Heart right ventricle (tissue), 16 donors: ENCODE measurements around the gene ATP6V0B. TPM values are rescaled to one million over a fixed set of nuclear protein-coding genes. Genes with fewer than 3 reads are reported as not detected.

Experiments used
- ATAC-seq, 8 donors: fragments of 200-7000 bp; cut with Tn5 transposase; one replicate each; pipeline ENCODE4 v1.9.1; 2020; ENCODE audit warnings: mild to moderate bottlenecking in 8 of 8, moderate library complexity in 8 of 8, moderate number of reproducible peaks in 1 of 8
- DNase-seq, 2 donors: peaks; one replicate each; pipeline ENCODE4 v3.0.0-alpha.2; 2020
- H3K27ac ChIP-seq, 10 donors: fragments of 200-600 bp; sonication (generic) in 2 of 10; one replicate each; pipeline versions ENCODE4 v1.5.0 to v1.8.0; 2020 to 2022; ENCODE audit warnings: mild to moderate bottlenecking in 3 of 10
- H3K27me3 ChIP-seq, 7 donors: fragments of 200-600 bp; one replicate each; pipeline ENCODE4 v1.8.0; 2021 to 2022; ENCODE audit warnings: mild to moderate bottlenecking in 2 of 7
- H3K36me3 ChIP-seq, 9 donors: fragments of 200-600 bp; sonication (generic) in 1 of 9; one replicate each; pipeline versions ENCODE4 v1.5.0 to v1.8.0; 2020 to 2022; ENCODE audit warnings: mild to moderate bottlenecking in 2 of 9
- H3K4me1 ChIP-seq, 9 donors: fragments of 200-600 bp; sonication (generic) in 1 of 9; one replicate each; pipeline versions ENCODE4 v1.5.0 to v1.8.0; 2020 to 2022; ENCODE audit warnings: mild to moderate bottlenecking in 4 of 9
- H3K4me3 ChIP-seq, 10 donors: fragments of 200-600 bp; sonication (generic) in 2 of 10; one replicate each; pipeline versions ENCODE4 v1.5.0 to v1.8.0; 2020 to 2022; ENCODE audit warnings: mild to moderate bottlenecking in 7 of 10, moderate library complexity in 2 of 10
- H3K9me3 ChIP-seq, 11 donors: fragments of 200-600 bp in 10 of 11; sonication (generic) in 2 of 11; one replicate each; pipeline versions ENCODE4 v1.5.0 to v1.8.0; 2013 to 2022; ENCODE audit warnings: mild to moderate bottlenecking in 2 of 11, control low read depth in 1 of 11, moderate library complexity in 1 of 11
- WGBS, 2 donors: extraction: QIAGEN DNeasy Blood & Tissue Kit; methylation state at CpG; one replicate each; pipeline ENCODE4 v1.1.7; 2013; ENCODE audit warnings: inconsistent platforms in 1 of 2; 5-methylcytosine and 5-hydroxymethylcytosine counted together
- intact Hi-C, 10 donors: fragments of 100-400 bp; cut with DNase I; formaldehyde crosslinking; loops; one replicate each; pipeline versions ENCODE4 v1.11.1 to v1.14.2; 2022
- polyA plus RNA-seq, 2 donors: library from polyadenylated mRNA; stranded (reverse); fragments of 200-250 nt; gene quantifications; one replicate each; pipeline ENCODE4 v1.2.3, GENCODE V29; 2013
- total RNA-seq, 10 donors: library from RNA; stranded (reverse); fragmentation: NEBNext Ultra II Directional in 3 of 10; extraction: Animal tissue kit (Norgen Biotek cat#: 25700) in 3 of 10; gene quantifications; one replicate each; pipeline versions ENCODE4 v1.2.1 to v1.2.4, GENCODE V29; 2021 to 2023
- TF ChIP-seq, protein P1 (sequence below), 9 donors: fragments of 200-600 bp; sonication (generic) in 2 of 9; IDR thresholded peaks; one replicate each; pipeline versions ENCODE4 v1.5.0 to v1.8.0; 2021 to 2022; ENCODE audit warnings: antibody characterized with exemption in 9 of 9, mild to moderate bottlenecking in 5 of 9, moderate library complexity in 1 of 9
- donor health status: Arrhythmogenic right ventricular cardiomyopathy.
- donor health status: ischemic (EF 13 %, LVEDD 7.1; RV severe dilation, severe dysfunction).
- donor health status: healthy with polysubstance abuse.
- donor health status: DM: no; HTN: yes; CAD: no.
- donor health status: DM: no; HTN: no; CAD: no.
- donor health status: ischemic (EF 25% LVEDD 6.9; RV normal size, moderate dysfunction).
- donor health status: ischemic (EF 25% LVEDD 5.7; RV mildly dilated, moderate dysfunction).
- donor health status: healthy.
- donor health status: DM: yes; HTN: yes; CAD: no.
- donor health status: Ischemic cardiomyopathy.
- donor health status: ischemic (EF 35%, LVEDD 5.7; RV mildly dilated, moderate dysfunction).
- donor health status: nonischemic (EF 11% LVEDD 7.7; RV severe dilation, severe dysfunction).
- donor health status: DM: yes; HTN: yes; CAD: no.
- donor health status: PGD.
- donor health status: ischemic (EF 29% LVEDD 5.4; RV normal size, mild dysfunction).
- donor health status: nonischemic (EF 23%, LVEDD 6.1; RV moderate dilation, normal function).

Gene ATP6V0B
- total and polyA plus RNA-seq, 12 donors = 63.1 to 227 (median 74.3) TPM

DNA sequence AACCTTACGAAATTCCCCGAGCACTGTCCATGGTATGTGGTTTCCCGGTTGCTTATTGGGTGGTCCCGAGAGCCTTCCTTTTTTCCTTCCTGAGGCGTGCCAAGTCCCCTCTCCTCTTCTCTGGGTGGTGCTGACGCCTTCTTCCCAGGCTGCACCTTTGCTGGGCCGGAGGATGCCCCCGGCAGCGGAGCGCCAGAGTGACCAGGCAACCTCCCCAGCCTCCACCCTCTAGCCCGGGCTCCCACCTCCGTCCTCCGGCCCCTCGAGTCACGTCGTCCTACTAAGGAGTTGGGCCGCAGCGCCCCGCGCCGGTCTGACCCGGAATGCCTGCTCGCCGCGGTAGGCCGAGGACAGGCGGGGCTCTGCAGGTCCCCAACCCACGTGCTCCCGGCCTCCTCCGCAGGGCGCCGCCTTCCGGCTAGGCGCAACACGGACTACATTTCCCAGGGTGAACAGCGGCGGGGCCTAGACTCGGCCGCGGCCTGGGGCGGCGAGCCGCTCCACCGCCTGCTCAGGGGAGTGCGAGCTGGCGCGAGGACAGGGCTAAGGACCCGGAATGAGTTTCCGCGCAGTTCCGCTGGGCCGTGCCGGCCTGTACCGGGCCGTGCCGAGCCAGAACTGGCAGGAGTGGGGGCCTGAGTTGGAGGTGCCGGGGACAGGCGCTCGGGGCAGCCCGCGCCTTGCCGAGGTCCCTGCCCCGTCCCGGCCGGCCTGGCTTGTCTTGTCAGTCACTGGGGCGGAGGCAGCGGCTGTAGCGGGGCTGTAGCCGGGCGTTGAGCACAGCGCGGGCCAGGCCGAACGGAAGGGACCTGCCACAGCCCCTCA, 28.3 kb upstream of the ATP6V0B start, which contains the start of gene IPO13:
Gene IPO13, plus strand, starts transcription at position 715 of the 825 bp plus-strand sequence. CDS start 651 bp downstream, outside the sequence.
- TF ChIP-seq, protein P1, sequence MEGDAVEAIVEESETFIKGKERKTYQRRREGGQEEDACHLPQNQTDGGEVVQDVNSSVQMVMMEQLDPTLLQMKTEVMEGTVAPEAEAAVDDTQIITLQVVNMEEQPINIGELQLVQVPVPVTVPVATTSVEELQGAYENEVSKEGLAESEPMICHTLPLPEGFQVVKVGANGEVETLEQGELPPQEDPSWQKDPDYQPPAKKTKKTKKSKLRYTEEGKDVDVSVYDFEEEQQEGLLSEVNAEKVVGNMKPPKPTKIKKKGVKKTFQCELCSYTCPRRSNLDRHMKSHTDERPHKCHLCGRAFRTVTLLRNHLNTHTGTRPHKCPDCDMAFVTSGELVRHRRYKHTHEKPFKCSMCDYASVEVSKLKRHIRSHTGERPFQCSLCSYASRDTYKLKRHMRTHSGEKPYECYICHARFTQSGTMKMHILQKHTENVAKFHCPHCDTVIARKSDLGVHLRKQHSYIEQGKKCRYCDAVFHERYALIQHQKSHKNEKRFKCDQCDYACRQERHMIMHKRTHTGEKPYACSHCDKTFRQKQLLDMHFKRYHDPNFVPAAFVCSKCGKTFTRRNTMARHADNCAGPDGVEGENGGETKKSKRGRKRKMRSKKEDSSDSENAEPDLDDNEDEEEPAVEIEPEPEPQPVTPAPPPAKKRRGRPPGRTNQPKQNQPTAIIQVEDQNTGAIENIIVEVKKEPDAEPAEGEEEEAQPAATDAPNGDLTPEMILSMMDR (IDR thresholded peaks at IDR 0.05) = peak; percentile 36 to 87 (median 75)
- no peaks in the 10 kb centered on the region for H3K9me3 ChIP-seq
- peak within 1 kb of the TSS; percentile 53 to 94 (median 72) for H3K4me3 ChIP-seq
- ATAC-seq (peak; percentile 93 to 96 (median 94)), DNase-seq (peak; percentile 95)
- intact Hi-C loops = loop anchor here in 3 of 10 donors (2.0 to 5.0 kb wide), 3 partner anchors 22 to 239 kb away; partner anchors contain the start of genes ATP6V0B (in 1 of the 3) and ST3GAL3 (in 1 of the 3)
- 0% methylated on average over 72 to 74 of the region's 74 CpGs for WGBS, 2 donors
- H3K4me1 ChIP-seq = peaks cover 16 to 61% (median 44%) of the 10 kb centered on the region in 9 donors
- peaks cover 0 to 27% (median 0%) of the 10 kb centered on the region in 9 donors for H3K36me3 ChIP-seq
- H3K27ac ChIP-seq = peak within 1 kb of the TSS; percentile 90 to 100 (median 97)
- H3K27me3 ChIP-seq = no peaks in the 10 kb centered on the region

DNA sequence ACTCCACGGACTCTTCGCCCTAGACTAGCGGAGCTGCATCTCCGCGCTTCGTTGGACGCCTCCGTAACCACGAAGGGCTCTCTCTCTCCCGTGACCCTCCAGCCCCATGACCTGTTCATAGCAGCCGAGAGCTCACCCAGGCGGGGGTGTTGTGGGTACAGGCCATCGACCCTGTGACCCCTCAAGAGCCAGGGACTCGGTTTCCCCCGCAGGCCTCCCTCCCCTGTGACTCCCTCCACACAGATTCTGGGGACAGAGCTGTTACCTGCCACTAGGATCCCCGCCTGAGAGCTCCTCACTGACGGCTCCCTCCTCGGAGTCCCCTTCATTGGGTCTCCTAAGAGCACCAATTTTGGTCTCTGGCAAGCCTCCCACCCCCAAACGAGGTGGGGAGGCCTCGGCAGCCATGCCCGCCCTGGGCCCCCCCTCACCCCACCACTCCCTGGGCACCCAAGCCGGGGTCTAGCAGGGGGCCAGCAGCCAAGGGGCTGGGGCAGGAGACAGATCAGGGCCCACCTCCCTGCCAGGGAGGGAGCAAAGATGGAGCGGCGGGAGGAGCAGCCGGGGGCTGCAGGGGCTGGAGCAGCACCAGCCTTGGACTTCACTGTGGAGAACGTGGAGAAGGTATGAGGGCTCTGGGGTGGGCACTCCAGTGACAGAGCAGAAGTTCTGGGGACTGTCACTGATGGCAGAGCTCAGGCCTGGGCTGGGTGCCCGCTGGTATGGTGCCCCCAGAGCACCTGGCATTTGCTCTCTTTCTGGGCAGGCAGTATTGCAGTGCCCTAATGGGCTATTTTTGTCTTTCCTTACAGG, 27.5 kb upstream of the ATP6V0B start:
- no peaks in the 10 kb centered on the region for H3K27me3 ChIP-seq
- TF ChIP-seq, protein P1 (IDR thresholded peaks at IDR 0.05) = no peak
- H3K4me3 ChIP-seq = peak overlapping the region; percentile 53 to 94 (median 72)
- ATAC-seq (peak; percentile 18 to 69 (median 62)), DNase-seq (peak; percentile 59 to 63)
- no peaks in the 10 kb centered on the region for H3K9me3 ChIP-seq
- peaks cover 0 to 27% (median 0%) of the 10 kb centered on the region in 9 donors for H3K36me3 ChIP-seq
- intact Hi-C loops = loop anchor here in 3 of 10 donors (2.0 to 5.0 kb wide), 3 partner anchors 22 to 240 kb away; partner anchors contain the start of genes ATP6V0B (in 1 of the 3) and ST3GAL3 (in 1 of the 3)
- H3K4me1 ChIP-seq = peaks cover 16 to 69% (median 52%) of the 10 kb centered on the region in 9 donors
- 3 to 5% methylated on average over 27 of the region's 27 CpGs for WGBS, 2 donors
- peak overlapping the region; percentile 90 to 100 (median 97) for H3K27ac ChIP-seq

DNA sequence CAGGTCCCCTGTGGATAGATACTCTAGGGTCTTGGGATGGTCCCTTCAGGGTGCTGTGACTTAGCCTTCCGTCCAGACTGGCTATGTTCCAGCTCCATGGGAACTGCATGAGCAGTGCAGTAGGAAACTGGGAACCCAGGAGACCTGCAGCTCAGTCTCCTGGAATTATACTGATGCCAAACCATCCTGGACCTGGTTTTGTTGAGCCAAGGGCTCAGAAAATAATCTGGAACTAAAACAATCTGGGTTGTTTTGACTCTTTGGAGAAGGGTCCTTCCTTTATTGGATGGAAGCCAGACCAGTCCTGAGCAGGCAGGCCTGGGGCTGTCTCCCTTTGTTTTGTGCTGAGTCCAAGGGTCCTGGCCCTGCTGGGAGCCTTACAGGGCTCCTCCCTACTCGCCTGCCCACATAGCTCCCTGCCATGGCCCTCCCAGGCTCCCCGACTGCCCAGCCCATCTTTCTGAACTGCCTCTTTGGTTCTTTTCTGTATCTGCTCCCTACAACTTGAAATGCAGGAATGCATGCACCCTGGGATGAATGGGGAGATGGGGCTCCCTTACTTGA, 26.8 kb upstream of the ATP6V0B start:
- peak overlapping the region; percentile 53 to 94 (median 72) for H3K4me3 ChIP-seq
- H3K36me3 ChIP-seq = peaks cover 0 to 27% (median 0%) of the 10 kb centered on the region in 9 donors
- 21 to 33% methylated on average over 3 of the region's 3 CpGs for WGBS, 2 donors
- TF ChIP-seq, protein P1 (IDR thresholded peaks at IDR 0.05) = no peak
- ATAC-seq (no peak), DNase-seq (no peak)
- intact Hi-C loops = loop anchor here in 3 of 10 donors (2.0 to 5.0 kb wide), 3 partner anchors 21 to 241 kb away; partner anchors contain the start of genes ATP6V0B (in 1 of the 3) and ST3GAL3 (in 1 of the 3)
- H3K27ac ChIP-seq = peak overlapping the region in 9 of 10 donors; percentile 90 to 100 (median 97)
- no peaks in the 10 kb centered on the region for H3K9me3 ChIP-seq
- peaks cover 16 to 76% (median 54%) of the 10 kb centered on the region in 9 donors for H3K4me1 ChIP-seq
- no peaks in the 10 kb centered on the region for H3K27me3 ChIP-seq
